Endodermal cell (in vitro differentiated cells): ENCODE measurements around the gene SSR3. TPM values are rescaled to one million over a fixed set of nuclear protein-coding genes. Genes with fewer than 3 reads are reported as not detected.

Experiments
- DNase-seq: peaks from one replicate; pipeline ENCODE4 v3.0.0-alpha.2; 2017
- H3K27ac ChIP-seq: 2 replicates; pipeline ENCODE4 v1.5.1; 2013; ENCODE audit warnings: mild to moderate bottlenecking, low read depth, low read length, moderate library complexity
- H3K27me3 ChIP-seq: 2 replicates; pipeline ENCODE4 v1.6.1; 2013; ENCODE audit warnings: mild to moderate bottlenecking, low read length, moderate library complexity; ENCODE audit not compliant: insufficient read depth, control insufficient read depth, poor library complexity, severe bottlenecking
- H3K36me3 ChIP-seq: 2 replicates; pipeline ENCODE4 v1.7.0; 2013; ENCODE audit warnings: mild to moderate bottlenecking, low read length, moderate library complexity; ENCODE audit not compliant: control insufficient read depth, insufficient read depth
- H3K4me1 ChIP-seq: one replicate; pipeline ENCODE4 v1.7.0; 2013; ENCODE audit warnings: low read length; ENCODE audit not compliant: control insufficient read depth, insufficient read depth
- H3K4me3 ChIP-seq: 2 replicates; pipeline ENCODE4 v1.5.1; 2013; ENCODE audit warnings: mild to moderate bottlenecking, low read length, moderate library complexity
- H3K9ac ChIP-seq: 2 replicates; pipeline ENCODE4 v1.6.1; 2013; ENCODE audit warnings: mild to moderate bottlenecking, low read length, moderate library complexity; ENCODE audit not compliant: poor library complexity, severe bottlenecking; ENCODE audit errors: extremely low read depth
- H3K9me3 ChIP-seq: 2 replicates; pipeline ENCODE4 v1.6.1; 2013; ENCODE audit warnings: mild to moderate bottlenecking, low read length, moderate library complexity; ENCODE audit not compliant: control insufficient read depth
- H3K27ac Mint-ChIP-seq: 2 replicates; pipeline ENCODE4 v1.8.0; 2020; ENCODE audit warnings: mixed read lengths
- H3K27me3 Mint-ChIP-seq: 2 replicates; pipeline ENCODE4 v1.8.0; 2021; ENCODE audit warnings: mild to moderate bottlenecking, mixed read lengths; ENCODE audit not compliant: insufficient read depth
- H3K36me3 Mint-ChIP-seq: 2 replicates; pipeline ENCODE4 v1.8.0; 2020; ENCODE audit warnings: low read depth, mixed read lengths
- H3K4me1 Mint-ChIP-seq: 2 replicates; pipeline ENCODE4 v1.8.0; 2020; ENCODE audit warnings: mixed read lengths
- H3K4me3 Mint-ChIP-seq: 2 replicates; pipeline ENCODE4 v1.8.0; 2020; ENCODE audit warnings: mild to moderate bottlenecking, moderate library complexity, mixed read lengths
- H3K9me3 Mint-ChIP-seq: 2 replicates; pipeline ENCODE4 v1.8.0; 2020; ENCODE audit warnings: mild to moderate bottlenecking, mixed read lengths
- WGBS, 2 experiments: methylation state at CpG; one replicate each; pipeline versions ENCODE4 v1.1.5 to v1.1.7; 2013; ENCODE audit warnings: missing lambda C conversion rate in 2 of 2, mixed read lengths in 1 of 2; ENCODE audit not compliant: insufficient coverage in 1 of 2, insufficient read length in 1 of 2; 5-methylcytosine and 5-hydroxymethylcytosine counted together
- total RNA-seq, 2 donors: library from RNA; stranded (reverse); fragmentation: NEBNext Ultra II Directional in 1 of 2; extraction: Animal tissue kit (Norgen Biotek cat#: 25700) in 1 of 2; gene quantifications; 2 replicates in 1 of 2; 3 replicates in 1 of 2; pipeline ENCODE4 v1.2.1, GENCODE V29; 2021
- TF ChIP-seq, protein P1 (sequence below): fragments of 200-600 bp; sonication (generic); conservative IDR thresholded peaks from 2 replicates; pipeline ENCODE4 v1.5.0; 2021; ENCODE audit warnings: antibody characterized with exemption, mild to moderate bottlenecking

Gene SSR3
- total RNA-seq, 2 donors from 2014 or later: 187 to 200 TPM

DNA sequence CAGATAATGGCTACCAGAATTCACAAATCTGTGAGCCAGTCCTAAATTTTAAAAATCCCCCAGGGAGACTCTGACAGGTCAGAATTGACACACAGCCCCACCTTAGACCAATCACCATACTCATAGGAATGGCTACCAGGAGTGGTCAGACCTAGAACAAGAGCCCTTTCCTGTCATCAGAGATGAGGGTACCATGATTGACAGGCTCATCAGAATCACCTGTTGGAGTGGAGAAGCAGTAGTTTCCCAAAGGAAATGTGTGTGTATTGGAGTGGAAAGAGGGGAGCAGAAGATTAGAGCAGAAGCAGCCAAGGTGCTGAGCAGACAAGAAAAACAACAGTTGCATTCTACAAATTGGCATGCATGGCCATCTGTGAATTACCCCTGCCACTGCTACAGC lies 27.0 kb upstream of the SSR3 start:
- DNase-seq: no peak
- Mint-ChIP-seq H3K27ac (no peak overlapping the region), H3K27me3 (no peaks in the 10 kb centered on the region), H3K4me3 (no peak overlapping the region), H3K36me3 (no peaks in the 10 kb centered on the region), H3K4me1 (peaks cover 2% of the 10 kb centered on the region), H3K9me3 (no peaks in the 10 kb centered on the region)
- H3K27ac ChIP-seq: no peak overlapping the region
- no peaks in the 10 kb centered on the region for H3K27me3 ChIP-seq
- no peaks in the 10 kb centered on the region for H3K9me3 ChIP-seq
- no peak overlapping the region for H3K9ac ChIP-seq
- no peak overlapping the region for H3K4me3 ChIP-seq
- TF ChIP-seq, protein P1, sequence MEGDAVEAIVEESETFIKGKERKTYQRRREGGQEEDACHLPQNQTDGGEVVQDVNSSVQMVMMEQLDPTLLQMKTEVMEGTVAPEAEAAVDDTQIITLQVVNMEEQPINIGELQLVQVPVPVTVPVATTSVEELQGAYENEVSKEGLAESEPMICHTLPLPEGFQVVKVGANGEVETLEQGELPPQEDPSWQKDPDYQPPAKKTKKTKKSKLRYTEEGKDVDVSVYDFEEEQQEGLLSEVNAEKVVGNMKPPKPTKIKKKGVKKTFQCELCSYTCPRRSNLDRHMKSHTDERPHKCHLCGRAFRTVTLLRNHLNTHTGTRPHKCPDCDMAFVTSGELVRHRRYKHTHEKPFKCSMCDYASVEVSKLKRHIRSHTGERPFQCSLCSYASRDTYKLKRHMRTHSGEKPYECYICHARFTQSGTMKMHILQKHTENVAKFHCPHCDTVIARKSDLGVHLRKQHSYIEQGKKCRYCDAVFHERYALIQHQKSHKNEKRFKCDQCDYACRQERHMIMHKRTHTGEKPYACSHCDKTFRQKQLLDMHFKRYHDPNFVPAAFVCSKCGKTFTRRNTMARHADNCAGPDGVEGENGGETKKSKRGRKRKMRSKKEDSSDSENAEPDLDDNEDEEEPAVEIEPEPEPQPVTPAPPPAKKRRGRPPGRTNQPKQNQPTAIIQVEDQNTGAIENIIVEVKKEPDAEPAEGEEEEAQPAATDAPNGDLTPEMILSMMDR: no peak
- H3K36me3 ChIP-seq: no peaks in the 10 kb centered on the region
- H3K4me1 ChIP-seq: no peaks in the 10 kb centered on the region

DNA sequence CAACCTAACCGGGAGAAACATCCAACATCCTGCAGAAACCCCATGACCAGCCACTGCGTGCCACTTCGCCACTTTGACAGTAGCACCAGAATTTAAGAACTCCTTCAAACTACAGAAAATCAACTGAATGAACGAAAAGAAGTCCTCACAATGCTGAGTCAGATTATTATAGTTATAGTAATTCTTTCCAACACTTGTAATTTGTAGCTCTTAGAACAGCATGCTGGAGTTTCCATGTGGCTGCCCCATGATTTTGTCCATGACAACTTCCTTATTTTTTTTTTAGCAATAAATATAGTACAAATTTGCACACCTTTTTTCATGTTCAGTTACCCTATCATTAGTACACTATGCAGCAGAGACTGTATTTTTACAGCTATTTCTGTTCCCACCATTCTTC lies 26.1 kb upstream of the SSR3 start:
- no peak for DNase-seq
- Mint-ChIP-seq H3K27ac (no peak overlapping the region), H3K36me3 (no peaks in the 10 kb centered on the region), H3K9me3 (no peaks in the 10 kb centered on the region), H3K4me1 (peaks cover 2% of the 10 kb centered on the region), H3K4me3 (no peak overlapping the region), H3K27me3 (no peaks in the 10 kb centered on the region)
- Histone ChIP-seq H3K4me1 (no peaks in the 10 kb centered on the region), H3K4me3 (no peak overlapping the region), H3K27me3 (no peaks in the 10 kb centered on the region), H3K27ac (no peak overlapping the region), H3K9me3 (no peaks in the 10 kb centered on the region), H3K36me3 (no peaks in the 10 kb centered on the region), H3K9ac (no peak overlapping the region)
- TF ChIP-seq, protein P1: no peak
- WGBS, 2 experiments: 92 to 100% methylated on average over 1 to 4 of the region's 4 CpGs

DNA sequence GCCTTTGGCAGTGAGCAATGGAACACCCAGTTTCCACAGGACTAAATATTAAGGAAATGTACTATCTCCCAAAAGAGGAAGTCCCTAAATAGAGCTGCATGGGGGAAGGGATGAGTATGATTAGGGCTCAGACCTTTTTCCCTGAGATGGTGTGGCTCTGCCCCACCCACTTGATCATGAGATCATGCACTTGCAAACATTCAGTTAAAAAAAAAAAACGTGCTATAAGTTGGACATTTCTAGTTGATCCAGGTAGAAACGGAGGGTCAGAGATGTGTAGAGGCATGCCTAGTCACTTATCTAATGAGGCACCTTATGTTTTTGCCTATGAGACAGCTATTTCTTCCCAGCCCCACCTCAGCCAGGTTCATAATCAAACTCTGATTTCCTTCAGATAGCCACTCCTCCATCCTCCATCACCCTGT lies 24.5 kb upstream of the SSR3 start:
- Mint-ChIP-seq H3K4me1 (peaks cover 2% of the 10 kb centered on the region), H3K27ac (peak overlapping the region; percentile 5), H3K36me3 (no peaks in the 10 kb centered on the region), H3K4me3 (no peak overlapping the region), H3K27me3 (peaks cover under 1% of the 10 kb centered on the region), H3K9me3 (no peaks in the 10 kb centered on the region)
- H3K9me3 ChIP-seq: no peaks in the 10 kb centered on the region
- DNase-seq: no peak
- H3K36me3 ChIP-seq: no peaks in the 10 kb centered on the region
- no peaks in the 10 kb centered on the region for H3K4me1 ChIP-seq
- TF ChIP-seq, protein P1: no peak
- WGBS, 2 experiments: 87 to 100% methylated on average over 2 of the region's 2 CpGs
- H3K4me3 ChIP-seq: no peak overlapping the region
- H3K27ac ChIP-seq: no peak overlapping the region
- H3K9ac ChIP-seq: no peak overlapping the region
- H3K27me3 ChIP-seq: no peaks in the 10 kb centered on the region
